Measurements from ENCODE around the gene DNM3.

The DNM3 gene

DNA sequence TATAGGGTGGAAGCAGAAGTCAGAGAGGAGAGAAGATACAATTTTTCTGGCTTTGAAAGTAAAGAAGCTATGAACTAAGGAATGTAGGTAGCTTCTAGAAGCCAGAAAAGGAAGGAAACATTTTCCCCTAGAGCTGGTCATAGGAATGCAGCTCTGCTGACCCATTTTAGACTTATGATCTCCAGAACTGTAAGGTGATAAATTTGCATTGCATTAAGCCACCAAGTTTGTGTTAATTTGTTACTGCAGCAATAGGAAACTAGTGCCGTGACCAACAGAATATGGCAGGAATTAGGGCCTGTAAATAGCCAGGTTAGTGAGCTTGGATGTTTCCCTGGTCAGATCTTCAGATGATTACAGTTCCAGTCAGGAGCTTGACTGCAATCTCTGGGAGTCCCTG lies 334.9 kb downstream of the DNM3 start:
- DNase-seq (ENCODE audit: low read depth in 2 of 2) = no peak

DNA sequence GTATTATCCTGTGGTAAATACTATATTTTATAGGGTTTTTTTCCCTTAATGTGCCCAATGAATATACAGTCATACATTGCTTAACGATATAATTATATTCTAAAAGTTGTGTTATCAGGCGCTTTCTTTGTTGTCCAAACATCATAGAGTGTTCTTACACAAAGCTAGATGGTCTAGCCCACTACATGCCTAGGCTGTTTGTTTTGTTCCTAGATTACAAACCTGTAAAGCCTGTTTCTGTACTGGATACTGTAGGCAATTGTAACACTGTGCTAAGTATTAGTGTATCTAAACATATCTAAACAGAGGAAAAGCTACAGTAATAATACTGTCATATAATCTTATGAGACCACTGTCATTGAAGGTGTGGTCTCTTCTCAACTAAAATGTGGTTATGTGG lies 336.6 kb downstream of the DNM3 start:
- no peak for DNase-seq (ENCODE audit: low read depth in 2 of 2)

DNA sequence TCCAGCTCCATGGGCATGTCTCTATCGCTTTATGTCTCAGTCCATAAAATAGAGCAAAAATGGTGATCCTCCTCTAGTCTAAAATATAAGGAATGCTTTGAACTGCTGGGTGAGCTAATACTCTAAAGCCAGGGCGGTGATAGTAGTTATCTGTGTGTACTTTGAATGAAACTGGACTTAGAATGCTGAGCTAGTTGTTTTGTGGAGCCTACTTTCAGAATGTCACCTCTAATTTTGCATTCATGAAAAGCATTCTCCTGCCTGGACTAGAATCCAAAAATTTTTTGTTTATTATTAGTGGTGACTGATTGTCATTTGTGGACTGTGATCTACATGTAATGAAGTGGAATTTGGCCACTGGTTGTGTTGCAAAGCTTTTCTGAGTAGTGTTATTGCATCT lies 337.6 kb downstream of the DNM3 start:
- DNase-seq (ENCODE audit: low read depth in 2 of 2) = no peak

- DNase-seq (ENCODE audit: low read depth in 2 of 2) = no peak
Measured at GRCh38 chr1:172179918-172180317, 338.6 kb downstream of the DNM3 start.

- DNase-seq (ENCODE audit: low read depth in 2 of 2) = peak; percentile 7 to 26
Measured at GRCh38 chr1:172180501-172181285, 339.4 kb downstream of the DNM3 start.

DNA sequence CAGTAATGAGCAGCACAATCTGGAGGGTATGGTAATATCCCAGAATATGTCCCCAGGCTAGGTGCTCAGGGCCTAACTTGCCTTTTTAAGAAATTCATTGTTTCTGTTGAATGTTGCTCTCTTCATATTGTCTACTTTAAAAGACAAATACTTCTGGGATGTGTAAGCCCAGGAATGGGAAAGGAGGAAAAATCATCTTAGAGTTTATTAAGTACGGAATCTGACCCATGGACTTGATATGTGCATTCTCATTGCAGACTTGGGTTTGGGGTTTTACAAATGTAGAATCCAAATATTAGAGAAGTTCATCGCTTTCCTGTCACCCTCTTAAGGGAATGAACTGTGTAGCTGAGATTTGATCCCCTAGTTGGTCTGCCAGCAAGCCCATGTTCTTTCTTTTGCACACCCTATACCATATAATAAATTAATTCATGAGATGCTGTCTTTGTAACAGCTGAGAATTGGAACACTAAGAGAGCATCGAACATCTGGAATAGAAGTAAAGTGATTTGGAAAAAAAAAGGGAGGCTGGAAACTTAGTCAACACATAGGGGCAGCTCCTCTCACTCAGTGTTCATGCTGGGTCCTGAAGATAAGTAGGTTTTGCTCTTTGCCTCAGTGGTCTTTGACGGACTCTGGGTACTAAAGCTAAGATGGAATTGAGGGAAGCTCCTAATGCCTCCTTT lies 343.4 kb downstream of the DNM3 start:
- no peak for DNase-seq (ENCODE audit: low read depth in 2 of 2)

GRCh38 chr1:172185211-172185610 lies 343.9 kb downstream of the DNM3 start:
- no peak for DNase-seq (ENCODE audit: low read depth in 2 of 2)

DNA sequence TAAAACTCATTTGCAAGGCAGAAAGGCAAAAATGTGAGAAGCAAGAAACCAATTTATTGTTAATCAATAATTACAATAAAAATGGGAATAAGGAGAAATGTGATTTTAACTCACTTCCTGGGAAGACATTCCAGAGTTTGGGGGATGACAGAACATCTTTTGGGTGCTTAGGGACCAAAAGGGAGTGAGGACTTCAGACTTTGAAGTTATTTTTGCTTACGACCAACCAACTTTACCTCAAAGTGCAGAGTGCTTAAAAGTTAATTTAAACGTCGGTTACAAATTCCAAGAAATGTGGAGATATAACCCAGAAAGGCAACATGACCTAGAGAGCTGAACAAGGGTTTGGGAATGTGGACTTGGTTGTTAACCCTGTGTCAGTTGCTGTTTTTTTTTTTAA lies 344.7 kb downstream of the DNM3 start:
- no peak for DNase-seq (ENCODE audit: low read depth in 2 of 2)

- no peak for DNase-seq (ENCODE audit: low read depth in 2 of 2)
Measured at GRCh38 chr1:172201572-172201971, 360.3 kb downstream of the DNM3 start.

- DNase-seq (ENCODE audit: low read depth in 2 of 2) = no peak
Measured at GRCh38 chr1:172203135-172203823, 362.0 kb downstream of the DNM3 start.

GRCh38 chr1:172203902-172204301 lies 362.6 kb downstream of the DNM3 start:
- DNase-seq (ENCODE audit: low read depth in 2 of 2) = no peak

DNA sequence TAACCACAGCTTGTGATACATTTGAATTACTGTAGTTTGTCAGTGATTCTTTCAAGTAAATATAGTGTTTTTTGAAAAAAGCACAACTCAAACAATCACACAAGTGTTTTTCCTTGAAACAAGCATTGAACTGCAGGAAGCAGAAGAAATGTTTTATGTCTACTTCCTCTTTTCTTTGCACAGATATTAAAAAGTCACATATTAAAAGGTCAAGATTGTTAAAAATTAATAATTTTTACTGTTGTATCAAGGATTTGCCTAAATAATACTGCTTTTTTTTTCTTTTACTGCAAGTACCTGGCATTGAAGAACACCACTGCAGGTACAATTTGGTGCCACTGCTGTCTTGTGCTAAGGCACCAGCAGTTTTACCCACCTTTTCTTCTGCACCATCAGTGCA lies 365.0 kb downstream of the DNM3 start:
- no peak for DNase-seq (ENCODE audit: low read depth in 2 of 2)

- DNase-seq (ENCODE audit: low read depth in 2 of 2) = no peak
Measured at GRCh38 chr1:172208635-172209034, 367.3 kb downstream of the DNM3 start.

DNA sequence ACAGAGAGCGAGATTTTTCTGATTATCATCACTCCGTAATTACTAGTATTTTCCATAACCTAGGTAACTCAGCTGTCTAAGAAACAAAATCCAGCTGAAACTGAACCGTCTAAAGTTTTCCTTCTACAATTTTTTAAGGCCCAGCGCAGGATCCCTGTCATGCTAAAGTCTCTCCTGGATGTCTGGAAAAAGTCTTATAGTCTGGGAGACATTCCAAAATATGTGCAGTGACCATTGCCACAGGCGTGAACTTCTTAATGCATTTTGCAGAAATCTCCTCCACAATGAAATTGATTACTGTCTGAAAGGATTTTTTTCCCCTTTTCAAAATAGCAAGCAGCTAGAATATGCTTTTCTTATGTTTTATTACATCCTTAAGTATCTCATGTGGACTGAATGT lies 369.9 kb downstream of the DNM3 start:
- DNase-seq (ENCODE audit: low read depth in 2 of 2) = no peak

DNA sequence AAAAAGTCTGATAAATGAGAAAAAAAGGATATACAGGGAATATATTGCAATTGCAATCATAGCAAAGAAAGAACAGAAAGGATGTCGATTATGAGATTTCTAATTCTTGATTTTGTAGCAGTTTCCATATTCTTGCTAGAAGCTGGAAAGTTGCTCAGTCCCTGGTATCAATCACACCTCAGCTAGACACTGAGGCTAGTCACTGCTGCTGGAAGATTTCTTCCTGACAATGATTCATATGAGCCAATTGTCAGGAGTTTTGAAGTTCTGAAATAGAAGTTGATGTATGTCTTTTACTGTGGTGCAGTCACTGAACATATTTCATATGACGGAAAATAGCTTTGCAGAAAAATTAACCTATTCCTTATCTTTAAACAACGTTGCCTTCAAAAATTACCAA lies 370.8 kb downstream of the DNM3 start:
- DNase-seq (ENCODE audit: low read depth in 2 of 2) = no peak

DNA sequence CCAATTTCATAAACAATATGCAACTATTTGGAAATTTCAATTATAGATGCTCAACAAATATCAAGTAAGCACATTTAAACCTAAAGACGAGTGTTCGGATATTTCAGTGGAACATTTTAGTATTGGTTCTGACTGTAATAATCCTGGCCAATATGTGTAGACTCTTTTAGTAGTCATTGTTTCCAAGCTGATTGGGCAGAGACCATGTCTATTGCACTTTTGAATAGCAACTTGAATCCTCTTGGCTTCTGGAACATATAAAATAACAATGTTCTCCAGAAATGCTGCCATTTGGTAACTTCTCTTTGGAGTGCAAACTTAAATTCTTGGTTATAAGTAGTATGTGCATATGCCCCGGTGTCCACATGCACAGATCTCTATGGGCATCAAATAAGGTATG lies 373.7 kb downstream of the DNM3 start:
- DNase-seq (ENCODE audit: low read depth in 2 of 2) = no peak

DNA sequence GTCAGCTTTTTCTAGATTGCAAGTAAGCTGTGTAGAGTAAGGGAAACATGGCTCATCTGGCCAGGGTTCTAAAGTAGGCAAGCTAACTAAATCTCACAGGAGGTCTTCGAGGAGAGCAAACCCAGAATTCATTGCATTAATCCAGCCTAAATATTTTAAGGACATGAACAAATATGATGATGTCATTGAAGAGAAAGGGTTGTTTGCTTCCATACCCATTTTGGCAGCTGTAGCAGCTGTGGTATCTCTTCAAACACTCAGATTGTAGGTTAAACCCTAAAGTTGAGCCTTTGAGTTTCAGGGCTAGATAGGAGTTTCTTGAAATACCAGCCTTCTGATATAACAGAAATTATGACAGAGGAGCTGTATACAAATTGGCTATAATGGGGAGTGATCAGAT lies 378.7 kb downstream of the DNM3 start:
- no peak for DNase-seq (ENCODE audit: low read depth in 2 of 2)

- no peak for DNase-seq (ENCODE audit: low read depth in 2 of 2)
Measured at GRCh38 chr1:172220376-172220775, 379.1 kb downstream of the DNM3 start.

- no peak for DNase-seq (ENCODE audit: low read depth in 2 of 2)
Measured at GRCh38 chr1:172221436-172221835, 380.1 kb downstream of the DNM3 start.

DNA sequence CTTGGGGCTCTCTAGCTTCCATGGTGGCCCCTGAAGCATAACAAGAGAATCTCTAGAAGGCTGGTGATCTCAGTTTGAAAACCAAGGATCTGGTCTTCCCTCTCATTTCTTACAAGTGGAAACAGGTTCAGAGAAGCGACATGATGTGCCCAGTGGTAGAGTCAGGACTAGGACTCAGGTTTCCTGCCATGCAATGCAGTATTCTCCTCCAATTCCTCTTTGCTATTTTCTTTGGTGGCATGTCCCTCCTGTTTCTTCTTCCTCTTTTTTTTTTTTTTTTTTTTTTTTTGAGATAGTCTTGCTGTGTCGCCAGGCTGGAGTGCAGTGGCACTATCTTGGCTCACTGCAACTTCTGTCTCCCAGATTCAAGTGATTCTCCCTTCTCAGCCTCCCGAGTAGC lies 383.6 kb downstream of the DNM3 start:
- no peak for DNase-seq (ENCODE audit: low read depth in 2 of 2)

GRCh38 chr1:172229942-172230341 lies 388.6 kb downstream of the DNM3 start:
- no peak for DNase-seq (ENCODE audit: low read depth in 2 of 2)

DNA sequence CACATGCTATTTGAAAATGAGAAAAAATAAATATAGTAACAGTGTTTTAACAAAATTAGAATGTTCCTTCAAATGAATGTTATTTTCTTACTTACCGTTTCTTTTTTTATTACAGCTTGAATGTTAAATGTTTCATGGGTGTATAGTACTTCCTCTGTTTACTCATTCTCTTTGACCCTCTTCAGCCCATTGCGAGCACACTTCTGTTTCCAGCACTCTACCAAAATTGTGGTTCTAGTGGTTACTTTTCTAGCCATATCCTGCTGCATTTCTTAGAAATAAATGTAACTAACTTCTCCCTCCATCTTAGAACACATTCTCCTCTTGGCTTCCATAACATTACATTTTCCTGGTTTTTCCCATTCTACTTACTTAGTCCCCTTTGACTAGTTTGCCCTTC lies 389.2 kb downstream of the DNM3 start:
- DNase-seq (ENCODE audit: low read depth in 2 of 2) = no peak

DNA sequence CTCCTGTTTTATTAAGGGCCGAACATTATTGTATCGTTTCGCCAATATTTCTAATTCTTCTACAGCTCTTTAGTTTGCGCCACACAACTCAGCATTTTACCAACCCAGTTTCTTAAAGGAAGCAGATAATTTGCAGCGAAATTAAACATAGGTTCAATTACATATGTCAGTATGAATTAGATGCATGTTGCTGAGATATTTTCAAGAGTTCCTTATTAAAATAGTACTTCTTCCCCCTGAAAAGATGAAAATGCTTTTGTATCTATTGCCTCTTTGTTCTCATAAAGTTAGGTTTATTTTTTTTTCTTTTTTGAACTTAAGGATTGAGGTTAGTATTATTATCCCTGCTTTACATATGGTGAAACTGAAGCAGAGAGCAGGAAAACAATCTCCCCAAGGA lies 395.7 kb downstream of the DNM3 start:
- no peak for DNase-seq (ENCODE audit: low read depth in 2 of 2)
